ENCODE data around the gene DYNAP.
A peak's percentile ranks its signal among the peaks of the same experiment; 100 is the strongest.

Gene DYNAP

DNA sequence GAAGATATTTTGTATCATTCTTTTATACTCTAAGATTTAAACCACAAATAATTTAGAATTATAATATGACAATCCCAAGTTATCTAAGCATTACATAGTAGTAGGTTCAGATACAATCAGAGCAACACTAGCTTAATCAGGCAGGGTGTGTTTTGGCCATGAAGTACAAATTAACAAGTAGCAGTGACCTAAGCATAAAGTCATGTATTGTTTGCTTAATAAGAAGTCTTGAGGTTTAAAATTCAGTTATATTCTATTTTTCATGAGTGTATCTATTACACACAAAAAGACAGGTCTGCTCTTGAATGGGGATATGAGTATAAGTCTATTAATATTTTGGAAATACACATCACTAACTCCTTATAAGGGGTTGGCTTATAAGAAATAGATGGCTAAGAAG is 39.9 kb downstream of the DYNAP start:
- FAIRE-seq (no peak), DNase-seq (ENCODE audit: insufficient read length, low spot score) (no peak)

DNA sequence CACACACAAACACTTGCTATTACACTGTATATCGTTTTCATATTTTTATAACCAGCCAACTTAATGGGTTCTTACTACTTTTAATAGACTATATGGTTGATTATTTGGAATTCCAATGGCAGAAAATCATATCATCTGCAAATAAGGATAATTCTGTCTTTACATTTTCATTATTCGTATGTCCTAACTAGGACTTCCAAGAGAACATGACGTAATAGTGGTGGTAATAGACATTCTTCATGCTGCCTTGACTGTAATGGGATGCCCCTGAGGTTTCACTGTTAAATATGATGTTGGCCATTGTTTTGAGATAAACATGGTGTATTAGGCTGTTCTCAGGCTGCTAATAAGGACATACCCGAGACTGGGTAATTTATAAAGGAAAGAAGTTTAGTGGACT is 45.2 kb downstream of the DYNAP start:
- FAIRE-seq (no peak), DNase-seq (ENCODE audit: insufficient read length, low spot score) (no peak)

DNA sequence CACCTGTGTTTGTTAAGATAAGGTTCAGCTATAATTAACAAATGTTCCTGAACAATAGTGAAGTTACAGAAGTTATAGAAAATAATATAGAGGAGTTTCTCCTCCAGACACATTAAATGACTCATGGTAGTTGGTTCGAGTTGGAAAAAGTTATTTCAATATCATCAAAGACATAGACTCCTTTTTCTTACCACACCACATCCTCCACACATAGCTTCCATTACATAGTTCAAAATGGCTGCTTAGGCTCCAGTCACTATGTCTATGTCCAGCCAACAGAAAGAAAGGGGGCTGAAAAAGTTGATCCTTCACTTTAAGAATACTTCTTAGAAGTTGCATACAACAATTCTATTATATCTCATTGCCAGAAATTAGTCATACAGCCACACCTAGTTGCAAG is 50.7 kb downstream of the DYNAP start:
- DNase-seq (ENCODE audit: insufficient read length, low spot score), result no peak
- no peak for FAIRE-seq

DNA sequence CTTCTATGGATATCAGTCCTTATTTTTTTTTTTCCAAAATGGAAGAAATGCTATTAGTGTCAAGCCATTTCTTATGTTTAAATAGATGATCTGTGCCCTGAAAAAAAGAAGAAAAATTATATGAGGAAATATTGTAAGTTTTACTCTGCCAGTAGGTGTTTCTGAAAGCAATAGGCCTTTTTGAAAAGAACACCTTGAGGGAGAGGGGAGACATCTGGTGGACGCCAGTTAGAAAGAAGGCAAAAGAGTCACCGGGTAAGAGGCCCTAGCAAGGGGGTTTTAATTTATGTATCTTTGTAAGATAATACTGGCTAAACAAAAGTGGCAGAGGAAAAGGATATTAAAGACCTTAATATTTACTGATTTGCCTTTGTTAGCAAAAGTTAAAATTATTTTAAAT is 56.1 kb downstream of the DYNAP start:
- peak; percentile 1 for DNase-seq (ENCODE audit: insufficient read length, low spot score)

More for the DNA sequence above, 56.1 kb downstream of the DYNAP start:
- FAIRE-seq, result no peak
